CD4-positive, alpha-beta T cell treated with Interleukin-6 at 100 ng/mL for 8 hours (primary cell): ENCODE results near the gene ZDHHC11.
"Not testable (repeated sequence)": the region's sequence is repeated elsewhere in the genome, so short reads cannot be mapped to it uniquely, and the experiment has no call there.

Experiments used
- DNase-seq: peaks from one replicate; pipeline ENCODE4 v3.0.0-alpha.2; 2020; ENCODE audit warnings: mixed read lengths, low spot score

Gene ZDHHC11

DNA sequence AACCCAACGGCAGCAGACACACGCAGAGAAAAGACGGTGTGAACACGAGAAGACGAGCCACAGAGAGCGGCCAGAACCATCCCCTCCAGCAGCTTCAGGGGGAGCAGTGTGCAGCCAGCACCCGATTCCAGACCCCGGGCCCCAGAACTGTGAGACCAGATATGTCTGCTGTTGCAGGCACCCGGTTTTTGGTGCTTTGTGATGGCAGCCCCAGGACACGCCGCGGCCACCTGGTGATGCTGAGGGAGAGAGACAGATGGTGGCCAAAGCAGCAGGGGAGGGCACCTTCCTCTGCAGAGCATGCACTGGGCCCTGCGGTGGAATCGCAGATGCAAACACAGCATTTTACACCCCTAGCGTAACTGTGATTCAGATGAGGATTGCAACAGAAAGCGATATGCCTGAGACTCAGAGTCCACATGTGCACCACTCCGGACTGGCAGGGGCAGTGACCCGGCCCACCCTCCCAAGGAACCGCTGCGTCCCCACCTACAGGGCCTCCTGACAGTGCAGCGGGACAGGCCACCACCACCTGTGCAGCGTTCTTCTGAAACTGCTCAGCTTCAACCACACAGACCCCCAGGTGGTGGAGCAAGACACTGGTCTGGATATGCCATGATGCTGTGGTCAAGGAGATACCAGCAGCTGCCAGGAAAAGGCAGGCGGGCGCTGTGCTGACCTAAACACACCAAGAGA, 90.3 kb downstream of the ZDHHC11 start:
- DNase-seq: no peak

DNA sequence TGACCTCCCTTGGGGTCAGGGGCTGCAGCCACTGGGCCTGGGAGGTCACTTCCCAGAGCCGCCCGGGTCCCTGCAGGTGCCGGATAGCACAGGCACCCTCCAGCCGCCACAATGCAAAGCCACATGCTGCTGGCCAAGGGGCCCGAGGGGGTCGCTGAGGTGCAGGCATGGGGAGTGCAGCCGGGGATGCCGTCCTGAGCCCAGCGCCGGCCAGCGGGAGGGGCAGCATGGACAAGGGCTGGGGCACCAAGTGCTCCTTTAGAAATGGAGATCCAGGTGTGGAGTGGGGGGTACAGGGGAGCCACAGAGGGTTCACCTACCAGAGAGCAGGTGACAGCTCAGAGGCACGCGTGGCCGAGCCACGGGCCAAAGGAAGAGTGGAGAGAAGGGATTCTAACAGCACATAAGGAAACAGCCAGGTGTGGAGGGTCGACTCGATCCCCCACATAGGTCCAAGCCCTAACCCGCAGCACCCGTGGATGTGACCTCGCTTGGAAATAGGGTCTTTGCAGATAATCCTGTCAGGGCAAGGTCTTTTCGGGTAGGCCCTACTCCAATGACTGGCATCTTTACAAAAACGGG, 90.9 kb downstream of the ZDHHC11 start:
- no peak for DNase-seq

GRCh38 chr5:759111-759751, 91.6 kb downstream of the ZDHHC11 start:
- DNase-seq: peak; percentile 43

DNA sequence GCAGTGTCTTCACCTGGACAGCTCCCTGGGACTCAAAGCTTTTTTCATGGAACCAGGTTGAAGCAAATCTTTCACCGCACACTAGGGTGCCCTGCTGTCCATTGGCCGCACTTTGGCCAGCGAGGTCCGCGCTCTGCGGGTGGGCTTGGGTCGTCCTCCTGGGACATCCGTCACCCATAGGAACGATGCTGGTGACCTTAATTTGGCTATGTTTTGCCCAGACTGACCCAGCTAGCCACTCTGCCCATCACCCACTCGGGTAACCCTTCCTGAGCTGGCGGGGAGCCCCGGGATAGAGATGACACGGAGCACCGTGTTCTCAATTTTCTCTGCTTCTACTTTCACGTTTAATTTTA, 92.1 kb downstream of the ZDHHC11 start:
- no peak for DNase-seq

DNA sequence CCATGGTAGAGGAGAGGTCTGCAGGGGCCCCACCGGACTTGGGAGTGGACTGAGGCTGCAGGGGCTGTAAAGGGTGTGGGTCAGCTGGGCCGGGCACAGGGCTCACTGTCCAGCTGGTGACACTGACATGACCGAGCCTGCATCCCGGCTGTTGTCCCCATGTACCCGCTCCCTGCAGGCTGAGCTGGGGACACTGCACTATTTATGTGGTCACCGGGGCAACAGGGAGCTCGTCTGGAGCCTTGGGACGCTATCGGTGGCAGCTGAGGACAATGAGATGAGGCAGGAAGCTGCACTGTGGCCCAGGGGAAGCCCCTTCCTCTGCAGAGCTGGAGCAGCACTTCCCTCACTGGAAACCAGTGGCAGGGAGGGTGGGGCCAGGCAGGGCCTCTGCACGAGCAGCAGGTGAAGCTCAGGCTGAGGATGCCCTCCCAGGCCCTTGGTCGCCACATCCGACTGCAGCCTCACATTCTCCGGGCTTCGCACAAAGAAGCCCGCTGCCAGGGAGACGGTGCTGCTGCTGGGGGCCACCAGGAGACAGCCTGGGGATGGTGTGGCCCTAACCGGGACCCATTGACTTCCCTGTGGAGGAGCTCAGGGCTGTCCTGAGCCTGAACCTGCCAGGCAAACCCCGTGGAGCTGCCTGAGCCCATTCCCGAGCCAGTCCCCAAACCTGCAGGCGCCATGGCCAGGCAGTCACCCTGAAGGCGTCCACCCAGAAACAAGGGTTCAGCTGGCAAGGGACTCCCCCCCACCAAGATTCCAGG, 92.7 kb downstream of the ZDHHC11 start:
- peak; percentile 32 for DNase-seq

- no peak for DNase-seq
These were observed 93.3 kb downstream of the ZDHHC11 start for GRCh38 chr5:757346-757930.

DNA sequence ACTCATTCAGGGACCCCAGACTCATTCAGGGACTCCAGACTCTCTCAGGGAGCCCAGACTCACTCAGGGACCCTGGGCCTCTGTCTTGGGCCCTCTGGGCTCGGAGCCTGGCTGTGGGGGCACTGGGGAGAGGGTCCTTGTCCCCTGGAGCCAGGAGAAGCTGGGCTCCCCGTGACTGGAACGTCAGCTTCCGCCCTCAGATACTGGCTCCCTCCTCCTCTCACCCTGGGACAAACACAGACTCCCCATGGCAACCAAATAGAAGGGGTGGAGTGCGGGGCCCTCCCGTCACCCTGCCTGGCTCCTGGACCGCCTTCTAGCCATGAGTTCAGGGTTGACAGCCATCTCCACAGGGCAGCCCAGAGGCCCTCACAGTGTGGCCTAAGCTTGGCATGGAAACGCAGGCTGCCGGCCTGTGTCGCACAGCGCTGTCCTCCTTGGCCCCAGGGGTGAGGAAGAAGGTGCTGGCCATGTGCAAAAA, 93.9 kb downstream of the ZDHHC11 start:
- no peak for DNase-seq

DNA sequence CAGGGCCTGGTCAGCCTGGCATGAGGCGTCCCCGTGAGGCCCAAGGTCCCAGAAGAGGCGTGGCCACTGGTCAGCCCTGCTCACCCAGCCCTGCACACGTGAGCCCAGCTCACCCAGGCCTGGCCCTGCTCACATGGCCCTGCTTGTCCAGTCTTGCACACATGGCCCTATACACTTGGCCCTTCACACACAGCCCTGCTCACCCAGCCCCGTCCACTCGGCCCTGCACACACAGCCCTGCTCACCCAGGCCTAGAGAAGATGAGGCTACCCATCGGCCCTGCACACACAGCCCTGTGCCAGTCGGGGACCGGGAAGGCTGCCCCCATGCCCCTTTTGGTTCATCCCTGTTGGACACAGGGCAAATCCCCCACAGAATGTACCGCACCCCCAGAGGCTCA, 94.6 kb downstream of the ZDHHC11 start:
- DNase-seq: no peak

GRCh38 chr5:754143-754632, 96.6 kb downstream of the ZDHHC11 start:
- DNase-seq: not testable (repeated sequence)

DNA sequence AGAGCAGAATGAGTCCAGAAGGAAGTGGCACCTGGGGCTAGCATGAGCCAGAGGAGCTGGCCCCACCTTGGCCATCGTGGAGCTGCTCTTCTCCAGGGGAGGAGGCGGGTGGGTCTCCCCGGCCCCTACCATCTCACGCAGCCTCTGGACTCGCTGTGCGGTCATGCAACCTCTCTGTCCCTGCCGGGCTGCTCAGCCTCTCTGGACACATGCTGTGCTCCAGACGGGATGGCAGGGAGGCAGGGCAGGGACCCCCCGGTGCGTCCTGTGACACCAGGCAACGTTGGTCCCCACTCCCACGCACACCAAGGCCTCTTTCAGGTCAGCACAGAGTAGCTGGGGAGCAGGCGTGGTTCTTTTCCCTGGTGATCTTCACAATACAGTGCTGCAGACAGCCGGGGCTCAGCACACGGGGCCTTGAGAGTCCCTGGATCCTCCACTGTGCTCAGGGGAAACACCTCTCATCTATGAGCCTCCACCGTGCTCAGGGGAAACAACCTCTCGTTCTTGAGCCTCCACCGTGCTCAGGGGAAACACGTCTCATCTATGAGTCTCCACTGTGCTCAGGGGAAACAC, 97.1 kb downstream of the ZDHHC11 start:
- not testable (repeated sequence) for DNase-seq

- not testable (repeated sequence) for DNase-seq
These were observed 98.2 kb downstream of the ZDHHC11 start for GRCh38 chr5:752532-753115.

DNA sequence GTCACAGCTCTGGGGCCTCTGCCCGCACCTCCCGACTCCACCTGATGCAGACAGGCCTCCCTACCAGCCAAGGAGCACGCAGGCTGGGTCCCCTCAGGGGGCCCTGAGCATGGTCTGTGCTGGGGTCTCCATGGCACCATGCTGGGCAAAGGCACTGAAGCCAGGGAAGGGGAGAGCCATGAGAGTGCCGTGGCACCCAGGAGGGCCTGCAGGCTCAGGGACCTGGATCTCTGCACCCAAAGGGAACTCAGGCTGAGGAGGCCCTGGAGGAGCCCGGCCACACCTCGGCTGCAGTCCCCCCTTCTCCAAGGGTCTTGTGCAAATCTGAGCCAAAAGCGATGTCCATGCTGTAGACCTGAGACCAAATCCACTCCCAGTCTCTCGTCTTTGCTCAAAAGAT, 98.8 kb downstream of the ZDHHC11 start:
- DNase-seq: not testable (repeated sequence)

GRCh38 chr5:751496-751895, 99.3 kb downstream of the ZDHHC11 start:
- DNase-seq: no peak

- DNase-seq: not testable (repeated sequence)
These were observed 100.6 kb downstream of the ZDHHC11 start for GRCh38 chr5:750226-750625.

- DNase-seq: no peak
These were observed 101.6 kb downstream of the ZDHHC11 start for GRCh38 chr5:749101-749670.

- DNase-seq: not testable (repeated sequence)
These were observed 102.5 kb downstream of the ZDHHC11 start for GRCh38 chr5:748011-748980.

DNA sequence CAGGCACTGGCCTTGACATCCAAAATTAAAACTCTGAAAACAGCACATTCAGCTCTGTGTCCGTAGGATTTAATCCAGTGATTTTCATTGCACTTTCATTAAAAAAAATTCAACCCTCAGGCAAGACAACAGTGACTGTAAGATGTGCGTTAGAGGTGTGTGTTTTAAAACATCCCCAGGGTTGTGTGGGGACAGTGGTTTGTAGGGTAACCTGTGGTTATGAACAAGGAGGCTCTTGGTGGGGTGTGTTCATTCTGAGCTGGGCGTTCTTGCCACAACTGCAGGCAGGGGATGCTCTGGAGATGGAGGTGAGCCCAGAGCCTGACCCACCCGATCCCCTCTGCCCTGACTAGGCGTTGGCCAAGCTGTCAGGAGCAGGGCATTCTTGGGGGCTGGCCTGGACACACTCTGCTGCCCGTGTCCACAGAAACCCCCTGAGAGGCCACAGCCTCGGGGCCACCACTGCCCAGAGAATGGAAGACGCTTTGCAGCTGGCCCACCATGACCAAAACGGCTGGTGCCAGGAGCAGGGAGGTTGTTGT, 103.4 kb downstream of the ZDHHC11 start:
- DNase-seq: not testable (repeated sequence)

DNA sequence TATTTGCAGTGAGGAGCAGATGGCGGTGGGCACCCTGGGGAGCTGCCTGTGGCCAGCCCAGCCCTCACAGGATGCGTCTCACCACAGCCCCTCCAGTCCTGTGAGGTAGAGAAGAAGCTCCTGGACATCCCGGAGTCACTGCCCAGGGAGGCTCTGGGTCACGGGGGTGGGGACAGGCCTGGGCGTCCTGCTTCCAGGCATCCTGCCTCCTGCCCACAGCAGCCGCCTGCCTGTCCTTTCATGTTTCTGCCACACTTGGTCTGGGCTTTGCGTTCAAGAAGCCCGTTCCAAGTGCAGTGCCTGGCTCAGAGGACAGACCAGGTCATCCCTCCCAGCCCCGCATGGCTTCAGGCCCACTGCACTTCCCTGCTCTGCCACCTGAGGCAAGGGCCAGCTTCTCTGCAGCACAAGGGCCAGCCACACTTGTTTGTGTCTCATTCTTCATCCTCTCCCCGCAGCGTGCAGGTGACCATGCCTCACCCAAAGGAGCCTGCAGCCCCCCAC, 104.5 kb downstream of the ZDHHC11 start:
- no peak for DNase-seq
